Measurements from ENCODE around the gene CISD1.
"Not testable (repeated sequence)": the region's sequence is repeated elsewhere in the genome, so short reads cannot be mapped to it uniquely, and the experiment has no call there.

The CISD1 gene

GRCh38 chr10:58268946-58269781 is at the start of gene CISD1:
TSS of gene CISD1 (plus strand) at chr10:58269162. CDS start at chr10:58269274, 112 bp downstream.
- TF ChIP-seq CTCF (IDR thresholded peaks at IDR 0.05): peak; percentile 27
- H3K27me3 ChIP-seq: no peaks in the 10 kb centered on the region
- H3K36me3 ChIP-seq: no peaks in the 10 kb centered on the region
- H3K27ac ChIP-seq: peak within 1 kb of the TSS; percentile 96
- peaks cover 34 to 46% of the 10 kb centered on the region in 2 experiments for H3K4me1 ChIP-seq (ENCODE audit: control insufficient read depth in 1 of 2, insufficient read depth in 1 of 2, low read depth in 1 of 2, low read length in 1 of 2)
- H3K4me3 ChIP-seq (ENCODE audit: low read depth in 1 of 2, low read length in 1 of 2): peak within 1 kb of the TSS; percentile 82 to 83
- no peaks in the 10 kb centered on the region for H3K9me3 ChIP-seq

- Histone ChIP-seq H3K36me3 (peaks cover 48% of the 10 kb centered on the region), H3K4me1 (ENCODE audit: control insufficient read depth in 1 of 2, insufficient read depth in 1 of 2, low read depth in 1 of 2, low read length in 1 of 2) (peaks cover 0 to 5% of the 10 kb centered on the region in 2 experiments)
- TF ChIP-seq CTCF (IDR thresholded peaks at IDR 0.05): no peak
Observed at GRCh38 chr10:58219875-58220274, 49.1 kb upstream of the CISD1 start.

GRCh38 chr10:58220769-58221451 is 48.1 kb upstream of the CISD1 start:
- H3K9me3 ChIP-seq: no peaks in the 10 kb centered on the region
- H3K27me3 ChIP-seq: no peaks in the 10 kb centered on the region
- peaks cover 49% of the 10 kb centered on the region for H3K36me3 ChIP-seq
- no peak for TF ChIP-seq CTCF (IDR thresholded peaks at IDR 0.05)
- no peak overlapping the region for H3K4me3 ChIP-seq (ENCODE audit: low read depth in 1 of 2, low read length in 1 of 2)
- no peak overlapping the region for H3K27ac ChIP-seq
- H3K4me1 ChIP-seq (ENCODE audit: control insufficient read depth in 1 of 2, insufficient read depth in 1 of 2, low read depth in 1 of 2, low read length in 1 of 2): peaks cover 0 to 5% of the 10 kb centered on the region in 2 experiments

More at GRCh38 chr10:58219875-58220274, 49.1 kb upstream of the CISD1 start:
- Histone ChIP-seq H3K27ac (no peak overlapping the region), H3K4me3 (ENCODE audit: low read depth in 1 of 2, low read length in 1 of 2) (no peak overlapping the region), H3K27me3 (no peaks in the 10 kb centered on the region), H3K9me3 (no peaks in the 10 kb centered on the region)

- H3K4me1 ChIP-seq (ENCODE audit: control insufficient read depth in 1 of 2, insufficient read depth in 1 of 2, low read depth in 1 of 2, low read length in 1 of 2): peaks cover 0 to 5% of the 10 kb centered on the region in 2 experiments
- no peaks in the 10 kb centered on the region for H3K27me3 ChIP-seq
- no peak overlapping the region for H3K4me3 ChIP-seq (ENCODE audit: low read depth in 1 of 2, low read length in 1 of 2)
- no peak for TF ChIP-seq CTCF (IDR thresholded peaks at IDR 0.05)
- peaks cover 68% of the 10 kb centered on the region for H3K36me3 ChIP-seq
- H3K27ac ChIP-seq: no peak overlapping the region
- H3K9me3 ChIP-seq: no peaks in the 10 kb centered on the region
Observed at GRCh38 chr10:58225654-58226053, 43.3 kb upstream of the CISD1 start.

GRCh38 chr10:58229856-58230255 is 39.1 kb upstream of the CISD1 start:
- H3K27me3 ChIP-seq; H3K9me3 ChIP-seq; H3K4me3 ChIP-seq (ENCODE audit: low read depth in 1 of 2, low read length in 1 of 2); H3K4me1 ChIP-seq (ENCODE audit: control insufficient read depth in 1 of 2, insufficient read depth in 1 of 2, low read depth in 1 of 2, low read length in 1 of 2); H3K27ac ChIP-seq: not testable (repeated sequence)
- H3K36me3 ChIP-seq: peaks cover 50% of the 10 kb centered on the region
